DMS53 (cell line): Measurements from ENCODE around the gene ABCD1.

Experiments
- DNase-seq: peaks from one replicate; lab custom pipeline; 2025; lab: John Stamatoyannopoulos, UW

Gene ABCD1

GRCh38 chrX:153793291-153793690, 68.6 kb downstream of the ABCD1 start:
- DNase-seq = no peak
